H9 (cell line): ENCODE measurements around the gene CYTIP. TPM values are rescaled to one million over a fixed set of nuclear protein-coding genes. Genes with fewer than 3 reads are reported as not detected.

Experiments
- DNase-seq: peaks from one replicate; pipeline ENCODE4 v3.0.0-alpha.2; 2017
- H2AFZ ChIP-seq: one replicate; pipeline ENCODE4 v1.6.1; 2013; ENCODE audit warnings: mild to moderate bottlenecking, low read length, control low read depth, moderate library complexity
- H2AK5ac ChIP-seq: 2 replicates; pipeline ENCODE4 v1.6.1; 2013; ENCODE audit warnings: low read length, control low read depth, mixed read lengths; ENCODE audit not compliant: insufficient read length
- H2BK120ac ChIP-seq: one replicate; pipeline ENCODE4 v1.6.1; 2013; ENCODE audit warnings: low read depth, mild to moderate bottlenecking, low read length, control low read depth, inconsistent platforms; ENCODE audit not compliant: poor library complexity, severe bottlenecking
- H2BK12ac ChIP-seq: 2 replicates; pipeline ENCODE4 v1.6.1; 2013; ENCODE audit warnings: low read length, control low read depth, mixed read lengths, low read depth; ENCODE audit not compliant: insufficient read length
- H2BK15ac ChIP-seq: 2 replicates; pipeline ENCODE4 v1.6.1; 2013; ENCODE audit warnings: low read depth, low read length, control low read depth
- H2BK20ac ChIP-seq: one replicate; pipeline ENCODE4 v1.6.1; 2013; ENCODE audit warnings: low read depth, mild to moderate bottlenecking, low read length, control low read depth, inconsistent platforms; ENCODE audit not compliant: poor library complexity, severe bottlenecking
- H2BK5ac ChIP-seq: 2 replicates; pipeline ENCODE4 v1.6.1; 2013; ENCODE audit warnings: low read length, control low read depth, mixed read lengths; ENCODE audit not compliant: insufficient read length
- H3K14ac ChIP-seq: 2 replicates; pipeline ENCODE4 v1.6.1; 2013; ENCODE audit warnings: low read length, control low read depth; ENCODE audit not compliant: insufficient read depth
- H3K18ac ChIP-seq: 2 replicates; pipeline ENCODE4 v1.6.1; 2013; ENCODE audit warnings: low read depth, mild to moderate bottlenecking, mixed read lengths, low read length, control low read depth; ENCODE audit not compliant: insufficient read length
- H3K23ac ChIP-seq: 2 replicates; pipeline ENCODE4 v1.6.1; 2013; ENCODE audit warnings: low read length, control low read depth, mixed read lengths, low read depth; ENCODE audit not compliant: insufficient read length
- H3K23me2 ChIP-seq: 2 replicates; pipeline ENCODE4 v1.6.1; 2013; ENCODE audit warnings: low read depth, mild to moderate bottlenecking, mixed read lengths, low read length, control low read depth; ENCODE audit not compliant: insufficient read length, poor library complexity, severe bottlenecking
- H3K27ac ChIP-seq: 2 replicates; pipeline ENCODE4 v1.5.1; 2013; ENCODE audit warnings: low read length, control low read depth, mixed read lengths, low read depth; ENCODE audit not compliant: insufficient read length
- H3K27me3 ChIP-seq: 2 replicates; pipeline ENCODE4 v1.6.1; 2013; ENCODE audit warnings: low read length, control low read depth, inconsistent platforms; ENCODE audit not compliant: insufficient read depth
- H3K4ac ChIP-seq: 2 replicates; pipeline ENCODE4 v1.6.1; 2013; ENCODE audit warnings: low read depth, mild to moderate bottlenecking, control low read depth, inconsistent platforms, low read length, moderate library complexity
- H3K4me1 ChIP-seq: 2 replicates; pipeline ENCODE4 v1.6.1; 2013; ENCODE audit warnings: low read length, control low read depth, inconsistent platforms; ENCODE audit not compliant: insufficient read depth
- H3K4me2 ChIP-seq: 2 replicates; pipeline ENCODE4 v1.6.1; 2013; ENCODE audit warnings: low read length, control low read depth, mixed read lengths; ENCODE audit not compliant: insufficient read length, insufficient read depth
- H3K56ac ChIP-seq: 2 replicates; pipeline ENCODE4 v1.6.1; 2013; ENCODE audit warnings: low read depth, mild to moderate bottlenecking, mixed read lengths, low read length, control low read depth; ENCODE audit not compliant: insufficient read length
- H3K79me1 ChIP-seq: 2 replicates; pipeline ENCODE4 v1.6.1; 2013; ENCODE audit warnings: low read depth, mild to moderate bottlenecking, moderate library complexity, low read length, control low read depth, inconsistent platforms; ENCODE audit not compliant: insufficient read depth, poor library complexity, severe bottlenecking
- H3K79me2 ChIP-seq: 2 replicates; pipeline ENCODE4 v1.6.1; 2013; ENCODE audit warnings: low read length, control low read depth, inconsistent platforms; ENCODE audit not compliant: insufficient read depth
- H3K9ac ChIP-seq: 2 replicates; pipeline ENCODE4 v1.6.1; 2013; ENCODE audit warnings: low read length, control low read depth, mixed read lengths; ENCODE audit not compliant: insufficient read length; ENCODE audit errors: extremely low read depth
- H3K9me3 ChIP-seq: one replicate; pipeline ENCODE4 v1.6.1; 2013; ENCODE audit warnings: low read depth, low read length, inconsistent platforms; ENCODE audit not compliant: control insufficient read depth
- H3T11ph ChIP-seq: one replicate; pipeline ENCODE4 v1.6.1; 2013; ENCODE audit warnings: mild to moderate bottlenecking, low read length, control low read depth, inconsistent platforms
- H4K20me1 ChIP-seq: one replicate; pipeline ENCODE4 v1.6.1; 2013; ENCODE audit not compliant: control insufficient read depth, insufficient read length, insufficient read depth
- H4K5ac ChIP-seq: 2 replicates; pipeline ENCODE4 v1.6.1; 2013; ENCODE audit warnings: low read depth, mild to moderate bottlenecking, mixed read lengths, low read length, control low read depth; ENCODE audit not compliant: insufficient read length
- H4K8ac ChIP-seq: replicated peaks from 2 replicates; pipeline ENCODE4 v1.6.1; 2013; ENCODE audit warnings: low read length, control low read depth, mixed read lengths, low read depth; ENCODE audit not compliant: insufficient read length
- H4K91ac ChIP-seq: 2 replicates; pipeline ENCODE4 v1.6.1; 2013; ENCODE audit warnings: low read depth, mild to moderate bottlenecking, moderate library complexity, mixed read lengths, low read length, control low read depth; ENCODE audit not compliant: insufficient read length
- H3K27ac Mint-ChIP-seq, 3 experiments: 2 replicates in 2 of 3; 3 replicates in 1 of 3; pipeline ENCODE4 v1.8.0; 2020 to 2021; ENCODE audit warnings: mixed read lengths in 3 of 3, mild to moderate bottlenecking in 1 of 3, moderate library complexity in 1 of 3
- H3K27me3 Mint-ChIP-seq: 2 replicates; pipeline ENCODE4 v1.8.0; 2021; ENCODE audit warnings: low read depth, mild to moderate bottlenecking, moderate library complexity, mixed read lengths
- H3K36me3 Mint-ChIP-seq, 3 experiments: 2 replicates in 2 of 3; 3 replicates in 1 of 3; pipeline ENCODE4 v1.8.0; 2020 to 2021; ENCODE audit warnings: low read depth in 3 of 3, mixed read lengths in 3 of 3; ENCODE audit not compliant: insufficient read depth in 1 of 3
- H3K4me1 Mint-ChIP-seq, 2 experiments: 2 replicates each; pipeline ENCODE4 v1.8.0; 2020; ENCODE audit warnings: mixed read lengths in 2 of 2
- H3K4me3 Mint-ChIP-seq, 2 experiments: 2 replicates in 1 of 2; 3 replicates in 1 of 2; pipeline ENCODE4 v1.8.0; 2020 to 2021; ENCODE audit warnings: mild to moderate bottlenecking in 2 of 2, mixed read lengths in 2 of 2, moderate library complexity in 1 of 2
- H3K9me3 Mint-ChIP-seq, 2 experiments: 2 replicates in 1 of 2; 3 replicates in 1 of 2; pipeline ENCODE4 v1.8.0; 2020; ENCODE audit warnings: mild to moderate bottlenecking in 2 of 2, mixed read lengths in 2 of 2, moderate library complexity in 1 of 2
- CTCF ChIP-seq: fragments of 200-600 bp; sonication (generic); conservative IDR thresholded peaks from 3 replicates; pipeline ENCODE4 v1.8.0; 2021; ENCODE audit warnings: antibody characterized with exemption, mild to moderate bottlenecking
- WGBS: extraction: QIAGEN DNeasy Blood & Tissue Kit; methylation state at CpG from one replicate; pipeline ENCODE4 v1.1.7; 2013; ENCODE audit warnings: missing lambda C conversion rate, low lambda C conversion rate, mixed read lengths; ENCODE audit not compliant: insufficient read length; ENCODE audit errors: extremely low coverage; 5-methylcytosine and 5-hydroxymethylcytosine counted together
- total RNA-seq: library from RNA; stranded (reverse); gene quantifications from 2 replicates; pipeline ENCODE4 v1.2.1, GENCODE V29; 2021

CYTIP gene
- total RNA-seq, 1 experiment from 2014 or later = 0.28 TPM

- no peaks in the 10 kb centered on the region for H3K4me1 Mint-ChIP-seq
- H3K27me3 Mint-ChIP-seq = no peaks in the 10 kb centered on the region
- H3K4ac ChIP-seq = no peak overlapping the region
- no peaks in the 10 kb centered on the region for H3K4me1 ChIP-seq
- TF ChIP-seq CTCF = no peak
- H4K5ac ChIP-seq = no peak overlapping the region
- H2BK120ac ChIP-seq = no peak overlapping the region
- H3K9ac ChIP-seq = no peak overlapping the region
- WGBS = no CpG with 5 or more reads among the region's 1 CpG
- H3K79me1 ChIP-seq = no peaks in the 10 kb centered on the region
- H3K23me2 ChIP-seq = no peaks in the 10 kb centered on the region
- no peak overlapping the region for H3K23ac ChIP-seq
- H3T11ph ChIP-seq = no peak overlapping the region
- no peak overlapping the region for H2AFZ ChIP-seq
- H4K8ac ChIP-seq = no peak overlapping the region
- no peak overlapping the region for H2BK12ac ChIP-seq
- H3K4me2 ChIP-seq = no peak overlapping the region
- no peaks in the 10 kb centered on the region for H3K79me2 ChIP-seq
- no peak overlapping the region for H3K56ac ChIP-seq
- no peak overlapping the region for H3K18ac ChIP-seq
- H3K27ac Mint-ChIP-seq = no peak overlapping the region
- H2AK5ac ChIP-seq = no peak overlapping the region
- no peaks in the 10 kb centered on the region for H3K36me3 Mint-ChIP-seq
- H3K4me3 Mint-ChIP-seq = no peak overlapping the region
- no peak overlapping the region for H2BK5ac ChIP-seq
- H3K9me3 ChIP-seq = no peaks in the 10 kb centered on the region
- no peak overlapping the region for H4K91ac ChIP-seq
- H3K14ac ChIP-seq = no peak overlapping the region
- DNase-seq = no peak
- no peak overlapping the region for H2BK15ac ChIP-seq
- H3K9me3 Mint-ChIP-seq = no peaks in the 10 kb centered on the region
- H3K27ac ChIP-seq = no peak overlapping the region
- no peaks in the 10 kb centered on the region for H4K20me1 ChIP-seq
- H2BK20ac ChIP-seq = no peak overlapping the region
- H3K27me3 ChIP-seq = no peaks in the 10 kb centered on the region
These were observed 3.9 kb upstream of the CYTIP start for GRCh38 chr2:157447741-157448140.
